Activated naive CD8-positive, alpha-beta T cell treated with anti-CD3 and anti-CD28 coated beads, Interleukin-2, amount 10 ng/mL, durations not matched to agents 7 days and 5 days (primary cell): Measurements from ENCODE around the gene FKBP6. TPM values are rescaled to one million over a fixed set of nuclear protein-coding genes. Genes with fewer than 3 reads are reported as not detected.
"Not testable (repeated sequence)": the region's sequence is repeated elsewhere in the genome, so short reads cannot be mapped to it uniquely, and the experiment has no call there.

Source experiments
- ATAC-seq: fragments of 150-1000 bp; cut with Tn5 transposase; one replicate; pipeline ENCODE4 v1.10.0; 2021; ENCODE audit warnings: low read depth, moderate library complexity
- POLR2A ChIA-PET: fragments of 350-600 bp; sonication (Branson Sonifier 250); formaldehyde crosslinking; loops from one replicate; lab custom pipeline; 2021; ENCODE audit warnings: antibody characterized with exemption; lab: Charles Lee
- DNase-seq: peaks from one replicate; pipeline ENCODE4 v3.0.0; 2021
- H3K27ac Mint-ChIP-seq: one replicate; pipeline ENCODE4 v1.8.0; 2022; ENCODE audit warnings: mild to moderate bottlenecking, mixed read lengths
- H3K27me3 Mint-ChIP-seq: one replicate; pipeline ENCODE4 v1.8.0; 2022; ENCODE audit warnings: mild to moderate bottlenecking, moderate library complexity, mixed read lengths
- H3K36me3 Mint-ChIP-seq: one replicate; pipeline ENCODE4 v1.8.0; 2021; ENCODE audit warnings: mild to moderate bottlenecking, mixed read lengths
- H3K4me1 Mint-ChIP-seq: one replicate; pipeline ENCODE4 v1.8.0; 2021; ENCODE audit warnings: mixed read lengths
- H3K4me3 Mint-ChIP-seq: one replicate; pipeline ENCODE4 v1.8.0; 2022; ENCODE audit warnings: mild to moderate bottlenecking, moderate library complexity, mixed read lengths
- H3K9me3 Mint-ChIP-seq: one replicate; pipeline ENCODE4 v1.8.0; 2021; ENCODE audit warnings: mixed read lengths
- total RNA-seq, 2 experiments: library from RNA; stranded (reverse); gene quantifications; one replicate each; pipeline ENCODE4 v1.2.3, GENCODE V29; 2021

Gene FKBP6
- not detected for total RNA-seq

- H3K36me3 Mint-ChIP-seq, H3K4me1 Mint-ChIP-seq, POLR2A ChIA-PET, H3K27me3 Mint-ChIP-seq, H3K4me3 Mint-ChIP-seq, ATAC-seq, H3K27ac Mint-ChIP-seq, H3K9me3 Mint-ChIP-seq, DNase-seq: not testable (repeated sequence)
Measured at GRCh38 chr7:73327922-73328321, at the start of gene FKBP6, which contains the start of gene TRIM50. FKBP6 (plus strand) TSS chr7:73328161; CDS start chr7:73328429, 268 bp downstream. TRIM50 (minus strand) TSS chr7:73328082; CDS start chr7:73324787, 3,295 bp downstream.

GRCh38 chr7:73297235-73297634, 30.7 kb upstream of the FKBP6 start:
- not testable (repeated sequence) for ATAC-seq

GRCh38 chr7:73297706-73298105, 30.3 kb upstream of the FKBP6 start:
- H3K4me3 Mint-ChIP-seq = not testable (repeated sequence)

More at GRCh38 chr7:73297235-73297634, 30.7 kb upstream of the FKBP6 start:
- H3K27me3 Mint-ChIP-seq, H3K9me3 Mint-ChIP-seq, H3K36me3 Mint-ChIP-seq, DNase-seq, POLR2A ChIA-PET, H3K27ac Mint-ChIP-seq, H3K4me1 Mint-ChIP-seq, H3K4me3 Mint-ChIP-seq: not testable (repeated sequence)

DNA sequence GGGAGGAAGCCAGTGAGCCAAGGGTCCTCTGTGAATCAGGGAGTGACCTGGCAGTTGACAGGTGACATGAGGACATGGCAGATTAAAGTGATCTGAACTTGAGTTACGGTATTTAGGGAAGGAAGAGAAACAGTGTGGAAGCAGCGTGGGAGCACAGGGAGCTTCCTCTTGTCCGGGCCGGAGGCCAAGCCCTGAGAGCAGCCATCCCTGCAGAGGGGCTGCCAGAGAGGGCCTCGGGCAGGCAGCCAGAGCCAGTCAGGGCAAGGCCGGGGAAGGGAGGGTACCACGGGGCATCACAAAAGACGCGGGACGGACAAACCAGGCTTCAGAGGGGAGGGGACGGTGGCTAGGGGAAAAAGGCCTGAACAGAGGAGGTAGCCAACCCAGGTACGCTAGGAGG, 28.1 kb upstream of the FKBP6 start:
- H3K36me3 Mint-ChIP-seq, POLR2A ChIA-PET, H3K4me3 Mint-ChIP-seq, H3K9me3 Mint-ChIP-seq, H3K27ac Mint-ChIP-seq, DNase-seq, H3K4me1 Mint-ChIP-seq, ATAC-seq, H3K27me3 Mint-ChIP-seq: not testable (repeated sequence)

More at GRCh38 chr7:73297706-73298105, 30.3 kb upstream of the FKBP6 start:
- ATAC-seq, H3K4me1 Mint-ChIP-seq, H3K36me3 Mint-ChIP-seq, H3K9me3 Mint-ChIP-seq, H3K27ac Mint-ChIP-seq, POLR2A ChIA-PET, H3K27me3 Mint-ChIP-seq, DNase-seq: not testable (repeated sequence)

GRCh38 chr7:73301108-73301507, 26.9 kb upstream of the FKBP6 start:
- H3K27me3 Mint-ChIP-seq, H3K4me1 Mint-ChIP-seq, POLR2A ChIA-PET, H3K9me3 Mint-ChIP-seq, H3K27ac Mint-ChIP-seq, ATAC-seq, H3K4me3 Mint-ChIP-seq, H3K36me3 Mint-ChIP-seq, DNase-seq: not testable (repeated sequence)

GRCh38 chr7:73302846-73303245, 25.1 kb upstream of the FKBP6 start:
- H3K27me3 Mint-ChIP-seq, H3K27ac Mint-ChIP-seq, ATAC-seq, H3K9me3 Mint-ChIP-seq, H3K4me3 Mint-ChIP-seq, POLR2A ChIA-PET: not testable (repeated sequence)
- Mint-ChIP-seq H3K4me1 (peaks cover 14% of the 10 kb centered on the region), H3K36me3 (peaks cover 11% of the 10 kb centered on the region)
- peak; percentile 9 for DNase-seq

DNA sequence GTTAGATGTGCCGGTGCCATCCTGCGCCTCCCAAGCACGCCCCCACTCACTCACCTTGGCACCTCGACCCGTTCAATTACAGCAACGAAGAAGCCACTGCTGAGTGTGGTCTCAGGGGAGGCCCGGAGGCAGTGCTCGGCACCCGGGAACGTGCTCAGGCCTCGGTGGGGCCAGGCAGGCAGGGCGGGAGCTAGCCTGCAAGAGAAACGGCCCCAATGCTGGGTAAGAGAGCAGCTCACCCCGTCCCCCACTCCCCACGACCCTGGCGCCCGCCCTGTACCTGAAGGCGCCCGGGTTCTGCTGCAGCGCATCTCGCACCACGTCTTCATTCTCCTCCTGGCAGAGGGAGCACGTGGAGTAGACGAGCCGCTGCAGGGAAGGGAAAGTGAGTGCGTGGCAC, 24.4 kb upstream of the FKBP6 start:
- Mint-ChIP-seq H3K4me3 (no peak overlapping the region), H3K27me3 (no peaks in the 10 kb centered on the region), H3K4me1 (peaks cover 17% of the 10 kb centered on the region), H3K36me3 (peaks cover 12% of the 10 kb centered on the region), H3K27ac (no peak overlapping the region), H3K9me3 (no peaks in the 10 kb centered on the region)
- DNase-seq (peak; percentile 16), ATAC-seq (no peak)
- POLR2A ChIA-PET = no interaction called here

DNA sequence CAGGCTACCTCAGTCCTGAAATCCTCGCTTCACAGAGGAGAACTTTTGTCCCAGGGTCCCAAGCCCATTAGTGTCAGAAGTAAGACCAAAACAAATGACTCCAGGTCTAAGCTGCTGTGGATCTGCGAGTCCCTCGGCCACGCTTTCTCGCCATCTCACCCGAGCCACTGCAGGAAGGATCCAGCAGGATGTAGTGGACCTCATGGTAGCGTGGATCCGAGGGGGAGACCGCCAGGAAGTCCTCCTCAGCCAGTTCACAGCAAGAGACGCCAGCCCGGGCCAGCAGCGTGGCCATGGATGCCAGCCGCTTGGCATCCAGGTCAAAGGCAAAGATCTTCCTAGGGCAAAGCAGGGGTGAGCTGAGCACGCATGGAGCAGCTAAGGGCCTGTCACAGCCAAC, 23.9 kb upstream of the FKBP6 start:
- H3K4me1 Mint-ChIP-seq = peaks cover 20% of the 10 kb centered on the region
- POLR2A ChIA-PET = no interaction called here
- ATAC-seq = no peak
- H3K36me3 Mint-ChIP-seq = peaks cover 13% of the 10 kb centered on the region
- peak; percentile 11 for DNase-seq
- no peaks in the 10 kb centered on the region for H3K27me3 Mint-ChIP-seq
- H3K27ac Mint-ChIP-seq = no peak overlapping the region
- H3K9me3 Mint-ChIP-seq = no peaks in the 10 kb centered on the region
- no peak overlapping the region for H3K4me3 Mint-ChIP-seq

DNA sequence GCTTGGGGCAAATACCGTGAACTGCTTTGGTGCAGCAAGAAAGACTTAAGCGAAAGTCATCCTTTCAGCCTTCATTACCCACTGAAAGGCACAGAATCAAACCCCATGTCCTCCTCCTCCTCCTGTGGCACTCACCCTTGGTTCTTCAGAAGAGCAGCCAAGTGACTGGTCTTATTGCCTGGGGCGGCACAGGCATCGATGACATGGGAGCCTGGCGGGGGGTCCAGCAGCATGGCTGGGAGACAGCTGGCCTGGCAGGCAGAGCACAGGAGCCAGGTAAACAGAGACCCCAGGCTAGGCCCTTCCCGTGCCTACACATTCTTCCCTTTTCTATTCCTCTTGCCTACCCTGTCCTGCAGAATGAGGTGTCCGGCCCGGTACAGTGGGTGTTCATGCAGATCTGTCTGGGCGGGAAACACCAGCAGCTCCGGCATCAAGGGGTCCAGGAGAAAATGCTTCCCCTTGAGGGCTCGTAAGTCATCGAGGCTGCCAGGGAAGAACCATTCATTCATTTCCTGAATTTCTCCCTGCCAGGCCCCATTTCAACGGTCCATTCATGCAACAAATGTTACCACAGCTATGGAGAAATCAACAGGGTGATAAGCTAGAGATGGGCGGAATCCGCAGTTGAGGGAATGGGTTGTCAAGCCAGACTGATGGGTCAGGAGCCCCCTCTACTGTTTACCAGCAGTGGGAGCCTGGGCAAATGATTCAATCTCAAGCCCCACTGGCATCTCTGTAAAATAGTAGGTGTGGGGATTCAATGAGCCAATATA, 23.2 kb upstream of the FKBP6 start:
- H3K4me3 Mint-ChIP-seq, H3K9me3 Mint-ChIP-seq, H3K27ac Mint-ChIP-seq, H3K27me3 Mint-ChIP-seq, POLR2A ChIA-PET, ATAC-seq: not testable (repeated sequence)
- peaks cover 13% of the 10 kb centered on the region for H3K36me3 Mint-ChIP-seq
- DNase-seq = peak; percentile 8
- peaks cover 20% of the 10 kb centered on the region for H3K4me1 Mint-ChIP-seq

- POLR2A ChIA-PET = no interaction called here
- Mint-ChIP-seq H3K36me3 (peaks cover 13% of the 10 kb centered on the region), H3K27ac (peak overlapping the region; percentile 65), H3K27me3 (no peaks in the 10 kb centered on the region), H3K4me3 (peak overlapping the region; percentile 99), H3K4me1 (peaks cover 20% of the 10 kb centered on the region), H3K9me3 (no peaks in the 10 kb centered on the region)
- peak; percentile 8 for DNase-seq
- no peak for ATAC-seq
Measured at GRCh38 chr7:73307436-73307835, 20.5 kb upstream of the FKBP6 start.

- DNase-seq (no peak), ATAC-seq (peak; percentile 40)
- no peaks in the 10 kb centered on the region for H3K9me3 Mint-ChIP-seq
- POLR2A ChIA-PET = no interaction called here
- H3K27ac Mint-ChIP-seq = peak overlapping the region; percentile 95
- peaks cover 13% of the 10 kb centered on the region for H3K36me3 Mint-ChIP-seq
- peaks cover 20% of the 10 kb centered on the region for H3K4me1 Mint-ChIP-seq
- peak overlapping the region; percentile 99 for H3K4me3 Mint-ChIP-seq
- no peaks in the 10 kb centered on the region for H3K27me3 Mint-ChIP-seq
Measured at GRCh38 chr7:73308074-73308664, 19.8 kb upstream of the FKBP6 start.

GRCh38 chr7:73308665-73309214, 19.2 kb upstream of the FKBP6 start, which contains the start of gene NSUN5:
NSUN5 (minus strand) TSS chr7:73308826; CDS start chr7:73308790, 36 bp downstream.
- DNase-seq = peak; percentile 91
- Mint-ChIP-seq H3K27me3 (no peaks in the 10 kb centered on the region), H3K9me3 (no peaks in the 10 kb centered on the region), H3K36me3 (peaks cover 13% of the 10 kb centered on the region), H3K27ac (peak within 1 kb of the TSS; percentile 95), H3K4me3 (peak within 1 kb of the TSS; percentile 99), H3K4me1 (peaks cover 20% of the 10 kb centered on the region)
- POLR2A ChIA-PET = no interaction called here
- ATAC-seq = peak; percentile 94

DNA sequence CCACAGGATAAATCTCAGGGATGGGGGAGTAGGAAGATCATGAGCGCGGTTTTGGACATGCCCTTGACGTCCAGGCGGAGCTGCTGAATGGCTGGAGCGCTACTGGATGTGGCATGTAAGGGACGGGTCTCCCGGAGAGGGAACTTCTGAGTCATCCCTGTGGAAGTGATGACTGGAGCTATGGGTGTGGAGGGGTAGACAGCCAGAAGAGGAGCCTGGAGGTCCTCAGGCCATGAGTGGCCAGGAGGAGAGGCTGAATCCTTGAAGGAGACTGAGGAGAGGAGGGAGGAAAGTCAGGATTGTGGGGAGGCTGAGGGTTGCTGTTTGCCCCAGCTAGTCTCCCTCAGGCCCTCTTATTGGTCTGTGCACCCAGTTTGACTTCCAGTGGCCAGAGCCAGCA, 16.5 kb upstream of the FKBP6 start:
- H3K27me3 Mint-ChIP-seq, H3K36me3 Mint-ChIP-seq, H3K4me3 Mint-ChIP-seq, H3K27ac Mint-ChIP-seq, H3K9me3 Mint-ChIP-seq, POLR2A ChIA-PET, DNase-seq, ATAC-seq: not testable (repeated sequence)
- H3K4me1 Mint-ChIP-seq = peaks cover 16% of the 10 kb centered on the region
